Activated CD4-positive, alpha-beta T cell treated with anti-CD3 and anti-CD28 coated beads, Interleukin-2, amount 50 U/mL, for 24 hours (primary cell): ENCODE data around the gene CISTR.
"Not testable (repeated sequence)": the region's sequence is repeated elsewhere in the genome, so short reads cannot be mapped to it uniquely, and the experiment has no call there.

ENCODE experiments used
- DNase-seq, 2 donors: peaks; one replicate each; pipeline ENCODE4 v3.0.0-alpha.2; 2020; ENCODE audit warnings: low read depth in 1 of 2, low spot score in 1 of 2

Gene CISTR

GRCh38 chr12:53720946-53721345 is 30.8 kb downstream of the CISTR start:
- DNase-seq: no peak

DNA sequence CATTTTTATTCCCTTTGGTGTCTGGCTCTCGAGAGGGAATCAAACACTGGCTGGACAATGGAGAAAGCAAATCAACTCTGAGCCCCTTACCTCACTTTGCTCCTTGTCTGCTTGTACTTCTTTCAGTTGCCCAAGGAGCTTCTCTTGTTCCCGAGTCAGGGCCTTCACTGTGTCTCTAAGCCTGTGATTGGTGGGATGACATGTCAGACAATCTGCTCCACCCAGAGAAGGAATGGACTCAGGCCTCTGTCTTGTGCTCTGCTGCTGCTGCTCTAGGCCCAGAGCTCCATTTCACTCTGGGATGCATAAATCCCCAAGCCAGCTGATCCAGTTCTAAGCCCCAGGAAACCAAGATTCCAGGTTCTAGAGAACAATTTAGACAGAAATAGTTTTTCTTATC is 32.1 kb downstream of the CISTR start:
- DNase-seq: no peak

GRCh38 chr12:53718567-53718966 is 33.2 kb downstream of the CISTR start:
- DNase-seq: not testable (repeated sequence)

- DNase-seq: no peak
Measured at GRCh38 chr12:53717319-53717718, 34.5 kb downstream of the CISTR start.

GRCh38 chr12:53714004-53714403 is 37.8 kb downstream of the CISTR start:
- no peak for DNase-seq

GRCh38 chr12:53713516-53713915 is 38.3 kb downstream of the CISTR start:
- no peak for DNase-seq

DNA sequence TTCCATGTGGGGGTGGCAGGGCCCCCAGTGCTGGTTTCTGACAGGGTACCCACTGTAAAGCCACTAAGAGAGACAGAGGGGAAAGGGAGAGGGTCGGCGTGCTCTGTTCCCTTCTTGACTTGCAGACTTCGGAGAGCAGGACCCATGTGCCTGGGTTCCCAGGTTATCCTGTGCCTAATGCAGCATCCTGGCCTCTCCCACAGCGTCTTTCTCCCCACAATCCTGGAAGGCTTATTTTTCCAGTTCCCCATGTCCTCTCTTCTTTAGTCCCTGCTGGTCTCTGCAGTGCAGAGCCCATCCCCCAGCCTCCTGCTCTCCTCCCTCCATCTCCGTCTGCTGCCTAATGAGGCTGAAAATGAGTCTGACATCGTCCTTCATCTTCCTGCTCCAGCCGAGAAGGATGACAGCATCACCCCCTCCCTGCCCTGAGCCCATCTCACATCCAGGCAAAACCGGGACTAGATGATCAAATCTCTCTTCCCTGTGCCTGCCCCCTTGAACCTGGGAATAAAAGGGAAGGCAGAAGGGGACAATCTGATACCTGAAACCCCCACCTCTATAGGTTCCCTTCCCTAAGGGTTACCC is 39.6 kb downstream of the CISTR start:
- DNase-seq: no peak

DNA sequence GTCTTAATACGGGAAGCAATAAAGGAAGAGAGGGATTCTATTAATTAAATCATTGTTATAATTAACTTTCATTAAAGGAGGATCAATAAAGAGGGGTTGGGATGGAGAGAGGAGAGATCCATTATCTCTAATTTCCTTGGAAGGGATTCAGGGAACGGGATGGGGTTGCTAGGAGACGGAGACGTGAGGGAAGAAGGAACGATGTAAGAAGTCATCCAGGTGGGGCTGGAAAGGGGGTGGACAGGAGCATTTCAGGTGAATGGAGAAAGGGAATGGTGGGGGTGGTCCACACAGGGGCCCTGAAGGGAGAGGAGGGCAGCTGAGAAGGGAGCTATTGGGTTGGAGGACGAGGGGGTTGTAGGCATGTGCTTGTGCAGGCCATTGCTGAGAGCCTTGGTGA is 41.7 kb downstream of the CISTR start:
- DNase-seq: no peak

DNA sequence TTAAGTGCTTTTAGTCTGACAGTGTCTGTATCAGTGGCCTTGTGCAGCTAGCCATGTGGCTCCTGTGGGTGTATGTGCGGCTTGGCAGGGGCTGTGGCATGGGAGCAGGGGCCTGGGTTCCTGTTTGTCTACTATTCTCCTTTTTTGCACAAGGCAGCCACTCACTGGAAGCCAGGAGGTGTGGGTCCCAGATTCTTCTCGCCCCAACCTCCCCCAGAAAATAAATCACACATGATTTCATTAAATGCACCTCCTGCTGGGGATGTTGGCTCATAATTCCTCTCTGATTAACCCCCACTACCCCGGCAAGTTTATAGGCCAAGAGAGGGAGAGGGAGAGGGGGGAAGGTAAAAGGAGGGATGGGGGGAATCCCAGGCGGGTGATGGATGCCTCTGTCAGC is 42.1 kb downstream of the CISTR start:
- DNase-seq: no peak

- DNase-seq: no peak
Measured at GRCh38 chr12:53706080-53706479, 45.7 kb downstream of the CISTR start.

DNA sequence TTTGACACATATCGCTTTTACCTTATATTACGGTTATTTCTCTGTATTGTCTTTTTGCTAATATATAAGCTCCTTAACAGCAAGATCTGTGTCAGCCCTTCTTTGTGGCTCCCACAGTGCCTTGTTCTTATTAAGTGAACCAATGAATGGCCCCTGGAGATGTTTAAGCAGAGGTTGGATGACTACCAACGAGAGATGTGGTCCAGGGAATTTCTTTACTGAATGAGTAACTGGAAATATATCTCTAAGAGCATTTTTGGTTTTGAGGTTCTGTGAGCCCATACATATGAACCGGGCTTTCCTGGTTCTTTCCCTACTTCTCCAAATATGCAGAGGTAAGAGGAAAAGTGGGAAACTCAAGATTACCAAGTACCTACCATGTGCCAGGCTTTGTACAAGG is 48.0 kb downstream of the CISTR start:
- no peak for DNase-seq

- DNase-seq: peak; percentile 56 to 66
Measured at GRCh38 chr12:53701518-53702264, 50.1 kb downstream of the CISTR start.

- DNase-seq: no peak
Measured at GRCh38 chr12:53700567-53700966, 51.2 kb downstream of the CISTR start.

DNA sequence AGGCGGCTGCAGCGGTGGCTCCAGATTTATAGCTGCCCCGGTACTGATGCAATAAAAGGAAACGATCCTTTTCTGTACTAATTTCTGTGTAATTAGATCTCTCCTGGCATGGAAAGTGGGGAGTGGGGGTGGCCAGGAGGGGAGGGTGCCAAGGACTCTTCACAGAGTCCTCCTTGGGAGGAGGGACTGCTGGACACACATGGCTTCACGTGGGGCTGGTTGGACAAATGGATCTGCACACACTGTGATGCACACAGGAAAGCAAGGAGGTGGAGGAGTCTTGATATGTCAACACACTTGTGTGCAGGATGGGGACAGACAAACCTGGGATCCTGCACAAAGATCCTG is 52.1 kb downstream of the CISTR start:
- DNase-seq: no peak

- no peak for DNase-seq
Measured at GRCh38 chr12:53698948-53699677, 52.7 kb downstream of the CISTR start.

GRCh38 chr12:53696655-53697331 is 55.0 kb downstream of the CISTR start:
- no peak for DNase-seq
